Suprapubic skin (tissue), 3 donors: Measurements from ENCODE around the gene HIVEP3.

ENCODE experiments used
- POLR2A ChIP-seq, 2 donors: fragments of 450-650 bp; IDR thresholded peaks; one replicate each; pipeline ENCODE4 v1.6.1; 2017; ENCODE audit warnings: antibody characterized with exemption in 2 of 2, mild to moderate bottlenecking in 2 of 2, moderate library complexity in 2 of 2
- TF ChIP-seq, protein P1 (sequence below), 2 donors: fragments of 200-600 bp in 1 of 2; fragments of 450-650 bp in 1 of 2; sonication (generic) in 1 of 2; IDR thresholded peaks; one replicate each; pipeline ENCODE4 v1.5.1; 2016 to 2019; ENCODE audit warnings: antibody characterized with exemption in 2 of 2, mild to moderate bottlenecking in 1 of 2, moderate library complexity in 1 of 2

DNA sequence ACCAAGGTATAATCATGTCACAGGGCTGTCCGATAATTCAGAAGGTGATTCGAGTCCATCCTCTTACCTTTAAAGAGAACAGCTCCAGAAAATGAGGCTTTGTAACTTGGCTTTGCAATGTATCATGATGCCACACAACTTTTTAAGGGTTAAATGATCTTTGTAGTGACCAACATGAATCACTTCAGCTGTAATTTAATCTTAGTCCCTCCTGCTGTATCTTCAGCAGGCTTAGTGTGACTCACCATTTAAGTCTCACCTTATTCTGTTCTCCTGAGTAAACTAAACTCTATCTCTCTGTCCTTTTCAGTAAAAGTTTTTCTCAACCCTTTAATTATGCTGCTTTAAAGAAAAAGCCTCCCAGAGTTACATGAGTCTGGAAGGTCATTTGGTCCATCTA, 1.9 kb upstream of the HIVEP3 start:
- TF ChIP-seq, protein P1, sequence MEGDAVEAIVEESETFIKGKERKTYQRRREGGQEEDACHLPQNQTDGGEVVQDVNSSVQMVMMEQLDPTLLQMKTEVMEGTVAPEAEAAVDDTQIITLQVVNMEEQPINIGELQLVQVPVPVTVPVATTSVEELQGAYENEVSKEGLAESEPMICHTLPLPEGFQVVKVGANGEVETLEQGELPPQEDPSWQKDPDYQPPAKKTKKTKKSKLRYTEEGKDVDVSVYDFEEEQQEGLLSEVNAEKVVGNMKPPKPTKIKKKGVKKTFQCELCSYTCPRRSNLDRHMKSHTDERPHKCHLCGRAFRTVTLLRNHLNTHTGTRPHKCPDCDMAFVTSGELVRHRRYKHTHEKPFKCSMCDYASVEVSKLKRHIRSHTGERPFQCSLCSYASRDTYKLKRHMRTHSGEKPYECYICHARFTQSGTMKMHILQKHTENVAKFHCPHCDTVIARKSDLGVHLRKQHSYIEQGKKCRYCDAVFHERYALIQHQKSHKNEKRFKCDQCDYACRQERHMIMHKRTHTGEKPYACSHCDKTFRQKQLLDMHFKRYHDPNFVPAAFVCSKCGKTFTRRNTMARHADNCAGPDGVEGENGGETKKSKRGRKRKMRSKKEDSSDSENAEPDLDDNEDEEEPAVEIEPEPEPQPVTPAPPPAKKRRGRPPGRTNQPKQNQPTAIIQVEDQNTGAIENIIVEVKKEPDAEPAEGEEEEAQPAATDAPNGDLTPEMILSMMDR (IDR thresholded peaks at IDR 0.05): no peak
- TF ChIP-seq POLR2A (IDR thresholded peaks at IDR 0.05): no peak
